Activated naive CD4-positive, alpha-beta T cell (primary cell): ENCODE measurements around the gene RAPGEF2.
A peak's percentile ranks its signal among the peaks of the same experiment; 100 is the strongest.
"Not testable (repeated sequence)": the region's sequence is repeated elsewhere in the genome, so short reads cannot be mapped to it uniquely, and the experiment has no call there.

ENCODE experiments used
- DNase-seq, 4 experiments: peaks; one replicate each; lab custom pipeline; 2025; lab: John Stamatoyannopoulos, UW

Gene RAPGEF2

DNA sequence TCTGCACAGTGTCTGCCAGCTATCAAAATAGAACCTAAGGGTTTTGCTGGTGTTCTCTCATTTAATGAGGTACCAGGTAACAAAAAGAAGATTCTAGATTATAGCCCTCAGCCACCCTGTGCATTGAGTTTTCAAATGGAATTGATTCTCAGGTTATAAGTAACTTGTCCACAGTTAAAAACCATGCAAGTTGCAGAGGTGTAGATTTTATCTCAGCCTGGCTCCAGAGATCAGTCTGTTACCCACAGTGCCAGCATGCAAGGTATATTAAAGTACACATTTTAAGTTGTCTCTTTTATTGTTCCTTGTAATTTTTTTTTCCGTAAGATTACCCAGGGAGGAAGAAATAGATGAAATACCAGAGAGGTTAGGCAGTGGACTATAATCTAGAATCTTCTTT lies 59.7 kb downstream of the RAPGEF2 start:
- DNase-seq = no peak

DNA sequence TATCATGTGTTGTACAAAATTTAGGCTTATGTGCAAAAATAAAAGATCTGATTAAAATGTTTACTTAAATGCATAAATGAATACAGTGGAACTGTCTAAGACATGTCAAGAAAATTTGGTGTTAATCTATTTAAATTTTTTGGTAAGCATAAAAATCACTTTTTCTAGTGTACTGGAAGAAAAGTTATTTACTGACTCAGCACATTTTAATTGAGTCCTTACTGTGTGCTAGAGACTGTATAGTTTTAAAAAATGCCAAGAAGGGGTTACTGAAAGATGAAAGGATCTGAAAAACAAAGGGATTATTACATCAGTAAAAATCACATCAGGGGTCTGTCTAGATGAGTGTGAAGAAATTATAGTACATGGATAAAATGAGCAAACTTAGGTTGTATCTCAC lies 60.6 kb downstream of the RAPGEF2 start:
- no peak for DNase-seq

DNA sequence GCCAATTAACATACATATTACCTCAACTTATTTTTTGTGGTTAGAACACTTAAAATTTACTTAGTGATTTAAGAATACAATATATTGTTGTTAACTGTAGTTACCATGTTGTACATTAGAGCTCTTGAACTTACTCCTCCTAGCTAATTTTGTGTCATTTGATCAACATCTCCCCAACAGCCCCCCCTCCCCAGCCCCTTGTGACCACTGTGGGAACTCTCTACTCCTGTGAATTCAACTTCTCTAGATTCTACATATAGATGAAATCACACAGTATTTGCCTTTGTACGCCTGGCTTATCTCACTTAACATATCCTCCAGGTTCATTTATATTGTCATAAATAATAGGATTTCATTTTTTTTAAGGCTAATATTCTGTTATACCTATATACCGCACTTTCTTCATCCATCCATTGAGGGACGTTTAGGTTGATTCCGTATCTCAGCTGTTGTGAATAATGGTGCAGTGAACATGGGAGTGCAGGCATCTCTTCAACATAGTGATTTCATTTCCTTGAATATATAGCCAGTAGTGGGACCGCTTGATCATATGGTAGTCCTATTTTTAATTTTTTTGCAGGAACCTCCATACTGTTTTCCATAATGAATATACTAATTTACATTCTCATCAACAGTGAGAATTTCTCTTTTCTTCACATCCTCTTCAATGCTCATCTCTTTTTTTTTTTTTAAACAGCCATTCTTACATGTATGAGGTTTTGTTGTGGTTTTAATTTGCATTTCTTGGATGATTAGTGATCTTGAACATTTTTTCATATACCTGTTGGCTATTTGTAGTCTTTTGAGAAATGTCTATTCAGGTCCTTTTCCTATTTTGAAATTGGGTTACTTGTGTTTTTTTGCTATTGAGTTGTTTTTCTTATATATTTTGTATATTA lies 66.8 kb downstream of the RAPGEF2 start:
- DNase-seq = no peak

DNA sequence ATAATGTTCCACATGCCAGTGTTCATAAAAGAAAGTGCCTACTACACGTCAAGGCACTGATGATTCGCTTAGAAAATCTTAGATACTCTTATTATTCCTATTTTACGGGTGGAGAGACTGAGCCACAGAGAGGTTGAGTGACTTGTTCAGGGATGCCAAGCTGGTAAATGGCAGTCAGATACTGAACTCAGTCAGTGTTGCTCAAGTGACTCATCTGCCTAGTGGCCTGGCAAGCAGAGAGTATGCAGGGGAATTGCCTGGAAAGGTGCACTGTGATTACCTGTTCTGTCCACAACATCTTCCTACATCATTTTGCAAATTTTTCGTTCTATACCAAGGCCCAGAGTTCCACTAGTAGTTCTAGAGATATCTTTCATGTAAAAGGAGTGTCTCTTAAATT lies 68.4 kb downstream of the RAPGEF2 start:
- DNase-seq = no peak

DNA sequence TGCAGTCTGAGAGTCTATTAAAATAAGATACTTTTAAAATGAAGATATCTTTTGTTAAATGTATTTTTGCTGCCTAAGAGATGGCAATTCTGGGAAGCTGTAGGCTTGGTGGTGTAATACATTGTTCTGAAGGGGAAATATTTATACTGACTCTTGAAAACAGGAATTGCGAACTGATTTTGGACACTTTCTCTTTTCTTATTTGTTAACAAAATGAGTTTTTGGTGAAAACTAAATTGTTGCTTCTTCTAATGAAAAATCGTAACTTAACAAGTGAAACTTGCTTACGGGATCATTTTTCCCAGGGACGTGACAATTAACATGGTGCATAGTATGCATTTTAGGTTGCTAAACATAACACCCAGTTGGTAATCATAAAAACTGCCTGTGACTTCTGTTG lies 71.0 kb downstream of the RAPGEF2 start:
- no peak for DNase-seq

DNA sequence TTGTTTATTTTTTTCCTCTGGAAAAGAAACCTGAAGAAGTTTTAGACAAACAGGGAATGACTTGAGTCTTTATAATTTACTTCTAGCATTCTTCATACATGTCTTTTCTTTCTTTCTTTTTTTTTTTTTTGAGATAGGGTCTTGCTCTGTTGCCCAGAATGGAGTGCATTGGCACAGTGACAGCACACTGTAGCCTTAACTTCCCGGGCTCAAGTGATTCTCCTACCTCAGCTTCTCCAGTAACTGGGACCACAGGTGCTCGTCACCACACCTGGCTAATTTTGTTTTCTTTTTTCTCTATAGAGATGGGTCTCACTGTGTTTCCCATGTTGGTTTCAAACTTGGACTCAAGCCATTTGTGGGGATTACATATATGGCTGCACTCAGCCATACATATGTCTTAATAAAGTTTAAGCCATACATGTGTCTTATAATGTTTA lies 71.8 kb downstream of the RAPGEF2 start:
- no peak for DNase-seq

DNA sequence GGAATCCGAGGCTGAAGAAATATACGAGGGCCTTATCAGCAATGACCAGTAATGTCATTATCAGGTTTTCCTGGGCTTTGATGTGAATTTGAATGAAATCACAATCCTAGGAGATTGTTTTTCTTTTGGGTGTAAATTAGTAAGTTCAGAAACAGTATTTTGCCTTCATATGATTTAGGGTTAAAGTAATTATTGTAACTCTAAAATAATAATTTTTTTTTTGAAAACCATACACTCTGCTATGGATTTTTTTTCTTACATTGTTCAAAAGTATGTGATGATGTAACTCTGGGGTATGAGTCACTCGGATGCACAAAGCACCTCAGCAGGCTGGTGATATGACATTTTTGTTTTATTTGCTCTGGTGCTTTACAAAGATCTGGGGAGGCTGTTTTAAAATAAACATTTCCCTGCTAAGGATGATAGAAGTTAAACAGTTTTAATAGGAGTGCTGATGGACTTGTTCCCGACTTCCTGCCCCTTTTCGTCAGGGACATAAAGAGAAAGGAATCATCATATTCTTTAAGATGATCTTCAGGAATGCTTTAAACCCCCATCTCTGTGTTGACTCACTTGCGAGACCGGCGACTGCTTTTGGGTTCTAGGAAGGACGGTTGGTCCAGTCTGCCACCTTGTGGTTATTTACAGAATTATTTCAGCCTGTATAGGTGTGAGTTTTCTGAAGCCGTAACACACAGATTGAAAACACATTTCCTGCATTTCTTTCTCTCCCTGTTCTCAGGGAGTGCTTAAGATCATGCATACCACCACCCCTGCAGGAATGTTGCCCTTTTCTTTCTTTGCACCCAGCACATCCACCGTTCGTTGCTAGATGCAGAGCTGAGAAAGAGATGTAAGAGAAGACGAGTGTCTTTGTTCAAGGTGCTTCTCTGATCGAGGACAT lies 72.5 kb downstream of the RAPGEF2 start:
- DNase-seq = peak in 2 of 4 experiments; percentile 13

DNA sequence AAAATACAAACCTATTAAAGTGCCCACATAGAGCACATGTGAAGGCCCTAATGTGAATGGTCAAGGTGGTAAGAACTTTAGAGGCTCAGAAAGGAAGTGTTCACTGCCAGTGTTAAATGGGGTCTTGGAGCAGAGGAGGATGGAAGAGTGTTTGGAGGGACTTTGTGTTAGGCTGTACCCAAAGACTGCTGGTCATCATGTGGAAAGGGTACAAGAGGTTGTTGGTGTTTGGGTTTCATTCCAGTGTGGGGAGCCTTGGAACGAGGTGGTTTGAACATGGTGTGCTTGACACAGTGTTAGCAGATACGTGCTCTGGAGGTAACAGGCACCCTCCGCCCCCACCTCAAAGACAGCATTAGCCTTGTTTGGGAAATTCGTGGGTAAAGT lies 73.1 kb downstream of the RAPGEF2 start:
- DNase-seq = no peak

DNA sequence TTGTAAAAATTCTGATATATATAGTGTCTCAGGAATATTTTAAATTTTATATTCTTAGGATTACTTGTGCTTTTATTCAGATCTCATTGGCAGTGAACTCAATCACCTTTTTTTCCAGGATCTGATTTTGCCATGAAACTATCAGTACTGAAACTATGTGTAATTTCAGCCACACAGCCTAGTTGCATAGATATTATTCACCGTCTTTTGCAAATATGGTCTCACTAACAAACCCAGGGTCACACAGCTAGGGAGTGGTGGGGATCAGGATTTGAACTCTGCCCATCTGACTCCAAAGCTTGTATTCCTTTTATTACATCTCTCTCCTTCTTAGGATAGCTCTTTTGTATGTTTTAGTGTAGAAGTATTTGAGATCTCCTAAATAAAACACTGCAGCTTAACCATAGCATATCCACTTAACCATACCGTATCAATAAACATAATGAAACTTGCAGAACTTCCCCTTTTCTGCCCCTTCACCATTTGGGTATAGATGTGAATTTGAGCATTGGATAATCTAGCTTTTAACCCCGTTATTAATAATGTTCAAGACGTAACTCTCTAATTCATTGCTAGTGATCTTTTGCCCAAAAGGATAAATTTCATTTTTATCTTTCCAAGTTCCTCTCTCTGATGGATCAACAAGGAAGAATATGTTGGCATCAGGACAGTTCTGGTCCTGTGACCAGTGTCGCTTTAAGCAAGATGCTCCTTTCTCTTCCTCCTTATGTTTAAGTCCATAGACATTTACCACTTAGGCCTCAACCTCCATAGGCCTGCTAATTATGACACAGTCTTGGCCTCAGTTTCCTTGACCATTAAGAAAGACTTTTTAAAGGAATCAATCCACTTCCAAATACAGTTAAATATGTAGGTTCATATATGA lies 74.6 kb downstream of the RAPGEF2 start:
- DNase-seq = no peak

DNA sequence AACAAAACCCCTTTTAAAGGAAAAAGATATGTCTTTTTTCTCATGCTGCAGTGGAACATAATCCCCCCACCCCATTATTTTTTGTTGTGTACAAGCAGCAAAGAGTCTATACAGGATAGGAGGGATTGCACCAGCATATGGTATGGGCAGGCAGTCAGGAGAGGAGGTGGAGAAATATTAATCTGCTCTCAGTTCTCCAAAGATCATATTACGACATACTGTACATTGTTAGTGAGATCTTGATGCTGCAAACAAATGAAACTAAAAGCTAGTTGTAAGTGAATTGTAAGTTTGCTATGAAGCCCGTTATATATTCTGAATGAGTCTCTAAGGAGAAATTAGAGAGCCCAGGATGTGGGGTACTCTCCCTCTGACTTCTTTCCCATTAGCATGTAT lies 75.3 kb downstream of the RAPGEF2 start:
- no peak for DNase-seq

DNA sequence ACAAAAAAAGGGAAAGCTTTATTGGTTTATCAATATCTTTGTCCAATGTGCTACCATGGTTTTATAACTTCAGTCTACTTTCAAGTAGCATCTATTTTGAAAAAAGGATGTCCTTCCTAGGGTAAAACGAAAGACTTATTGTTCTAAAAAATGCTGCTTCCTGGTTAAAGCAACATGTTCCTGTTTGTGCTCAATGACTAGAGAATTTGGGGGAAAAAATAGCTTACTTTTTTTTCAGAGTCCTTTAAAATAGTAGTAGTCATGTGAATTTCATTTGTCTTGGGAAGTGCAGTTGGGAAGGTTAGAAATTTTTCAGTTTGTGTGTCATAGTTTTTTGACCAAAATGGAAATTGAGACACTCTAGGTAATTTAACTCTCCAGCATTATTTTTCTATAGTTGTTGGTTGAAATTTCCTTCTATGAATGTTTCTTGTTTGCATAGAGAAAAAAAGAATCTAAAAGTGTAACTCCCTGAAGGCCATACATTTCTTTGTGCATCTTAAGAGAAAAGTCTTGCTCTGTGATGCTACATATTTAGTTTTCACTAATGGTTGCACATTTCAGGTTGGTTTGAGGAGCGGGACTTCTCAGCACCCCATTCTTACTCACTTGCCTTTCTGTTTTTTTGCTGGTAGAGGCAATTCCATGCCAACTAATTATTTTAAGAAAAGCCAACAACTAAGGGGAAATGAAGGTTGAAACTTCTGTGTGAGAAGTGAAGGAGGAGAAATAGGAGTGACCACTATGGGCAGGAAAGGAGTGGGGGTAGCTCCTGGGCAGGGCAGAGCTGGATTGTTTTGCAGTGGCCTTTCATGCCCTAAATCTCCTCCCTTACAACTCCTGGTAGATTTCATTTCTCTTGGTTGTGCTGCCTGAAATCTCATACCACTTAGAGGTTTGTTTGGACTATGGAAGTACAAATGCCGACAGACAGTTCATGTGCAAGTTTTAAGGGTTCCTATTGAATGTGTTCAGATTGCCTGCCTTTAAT lies 76.4 kb downstream of the RAPGEF2 start:
- no peak for DNase-seq

DNA sequence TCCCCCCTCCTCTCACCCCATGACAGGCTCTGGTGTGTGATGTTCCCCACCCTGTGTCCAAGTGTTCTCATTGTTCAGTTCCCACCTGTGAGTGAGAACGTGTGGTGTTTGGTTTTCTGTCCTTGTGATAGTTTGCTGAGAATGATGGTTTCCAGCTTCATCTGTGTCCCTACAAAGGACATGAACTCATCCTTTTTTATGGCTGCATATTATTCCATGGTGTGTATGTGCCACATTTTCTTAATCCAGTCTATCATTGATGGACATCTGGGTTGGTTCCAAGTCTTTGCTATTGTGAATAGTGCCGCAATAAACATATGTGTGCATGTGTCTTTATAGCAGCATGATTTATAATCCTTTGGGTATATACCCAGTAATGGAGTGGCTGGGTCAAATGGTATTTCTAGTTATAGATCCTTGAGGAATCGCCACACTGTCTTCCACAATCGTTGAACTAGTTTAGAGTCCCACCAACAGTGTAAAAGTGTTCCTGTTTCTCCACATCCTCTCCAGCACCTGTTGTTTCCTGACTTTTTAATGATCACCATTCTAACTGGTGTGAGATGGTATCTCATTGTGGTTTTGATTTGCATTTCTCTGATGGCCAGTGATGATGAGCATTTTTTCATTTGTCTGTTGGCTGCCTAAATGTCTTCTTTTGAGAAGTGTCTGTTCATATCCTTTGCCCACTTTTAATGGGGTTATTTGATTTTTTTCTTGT lies 81.2 kb downstream of the RAPGEF2 start:
- not testable (repeated sequence) for DNase-seq

DNA sequence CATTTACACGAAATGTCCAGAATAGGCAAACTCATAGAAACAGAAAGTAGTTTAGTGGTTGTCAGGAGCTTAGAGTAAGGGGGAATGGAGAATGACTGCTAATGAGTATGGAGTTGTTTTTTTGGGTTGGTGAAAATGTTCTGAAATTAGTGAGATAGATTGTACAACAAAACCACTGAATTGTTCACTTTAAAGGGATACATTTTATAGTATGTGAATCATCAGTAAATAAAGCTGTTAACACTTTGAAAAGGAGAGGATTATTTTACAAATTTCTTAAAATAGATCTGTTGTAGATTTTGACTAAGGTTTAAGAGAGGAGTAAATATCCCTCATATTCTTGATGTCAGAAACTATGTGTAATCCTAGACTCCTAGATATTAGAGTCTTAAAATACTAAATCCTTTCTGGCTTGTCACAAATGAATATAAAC lies 82.7 kb downstream of the RAPGEF2 start:
- DNase-seq = no peak

DNA sequence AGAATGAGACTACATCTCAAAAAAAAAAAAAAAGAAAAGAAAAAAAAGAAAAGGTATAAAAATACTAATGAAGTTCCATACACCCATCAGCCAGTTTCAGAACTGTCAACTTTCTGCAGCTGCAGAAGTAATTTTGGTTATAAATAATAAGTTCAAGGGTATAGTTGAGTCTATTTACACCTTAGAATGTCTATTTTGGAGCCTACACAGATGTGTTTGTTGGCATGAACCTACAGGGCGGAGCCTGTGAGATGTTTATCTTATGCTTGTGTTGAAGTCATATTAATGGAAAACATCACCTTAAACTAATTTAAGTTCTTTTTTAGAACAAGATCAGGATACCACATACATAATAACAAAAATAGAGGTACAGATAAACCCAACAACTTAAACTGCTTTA lies 85.8 kb downstream of the RAPGEF2 start:
- DNase-seq = no peak

DNA sequence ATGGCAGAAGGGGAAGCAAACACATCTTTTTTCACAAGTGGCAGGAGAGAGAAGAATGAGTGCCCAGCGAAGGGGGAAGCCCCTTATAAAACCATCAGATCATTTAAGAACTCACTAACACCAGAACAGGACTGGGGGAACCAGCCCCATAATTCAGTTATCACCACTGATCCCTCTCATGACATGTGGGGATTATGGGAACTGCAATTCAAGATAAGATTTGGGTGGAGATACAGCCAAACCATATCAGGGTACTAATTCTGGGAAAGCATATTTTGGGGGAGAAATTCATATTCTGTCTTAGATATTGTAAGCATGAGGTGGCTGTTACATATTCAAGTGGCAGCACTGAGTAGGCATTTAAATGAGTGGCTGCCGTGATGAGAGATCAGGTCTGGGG lies 87.8 kb downstream of the RAPGEF2 start:
- DNase-seq = no peak

DNA sequence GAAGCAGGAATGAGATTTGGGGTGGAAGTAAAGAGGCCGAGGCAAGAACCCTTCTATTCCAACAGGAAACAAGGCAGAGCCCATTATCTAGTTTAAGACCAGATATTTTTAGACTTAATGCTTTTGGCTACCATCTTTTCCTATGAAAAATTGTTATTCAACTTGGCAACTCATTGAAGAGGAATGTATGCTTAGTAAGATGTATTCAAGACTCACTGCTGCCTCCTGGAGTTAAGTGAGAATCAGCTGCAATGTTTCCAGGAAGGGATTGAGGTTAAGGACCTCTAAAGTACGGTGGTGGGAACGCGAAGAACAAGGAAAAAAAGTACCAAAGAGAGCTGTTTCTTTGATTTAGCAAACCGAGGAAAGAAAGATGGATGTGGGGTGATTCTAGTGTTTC lies 89.1 kb downstream of the RAPGEF2 start:
- no peak for DNase-seq

DNA sequence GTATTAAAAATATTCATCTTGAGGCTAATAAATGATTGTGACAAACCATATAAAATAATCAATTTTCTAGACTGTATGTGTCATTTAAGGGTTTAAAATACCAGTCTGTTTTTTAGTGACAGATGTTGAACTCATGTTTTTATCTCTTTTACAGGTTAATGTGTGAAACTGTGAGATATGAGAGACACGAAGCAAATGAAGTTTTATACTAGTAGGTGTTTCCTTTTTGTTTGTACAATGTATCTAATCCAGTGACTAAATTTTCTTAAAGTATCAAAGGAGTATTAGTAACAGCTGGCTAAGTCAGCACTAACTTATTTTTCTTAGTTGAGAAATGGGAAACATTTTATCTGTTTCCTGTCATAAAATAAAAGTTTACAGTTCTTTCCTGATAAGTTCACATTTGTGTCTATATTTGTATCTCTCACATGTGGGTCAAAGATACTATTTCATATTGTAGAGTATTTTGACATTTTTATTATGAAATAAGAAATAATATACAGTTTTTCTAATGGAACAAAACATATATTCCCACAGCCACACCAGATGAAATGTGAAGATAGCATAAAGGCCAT lies 90.3 kb downstream of the RAPGEF2 start:
- no peak for DNase-seq

DNA sequence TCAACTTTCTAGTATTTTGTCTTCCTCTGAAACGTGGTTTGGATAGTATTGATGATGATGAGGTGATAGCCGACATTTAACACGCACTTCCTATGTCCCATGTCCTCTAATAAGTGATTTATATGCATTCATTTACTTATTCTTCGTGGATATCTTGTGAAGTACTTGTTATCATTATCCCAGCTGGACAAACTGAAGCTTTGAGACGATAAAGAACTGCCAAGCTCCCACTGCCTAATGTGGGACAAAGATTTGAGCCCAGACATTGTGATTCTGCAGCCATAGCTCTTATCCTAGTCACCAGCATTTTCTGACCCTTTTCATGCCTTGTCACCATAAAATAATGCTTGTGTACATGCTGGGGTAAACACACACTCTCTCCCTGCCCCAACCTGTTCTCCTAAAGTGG lies 92.5 kb downstream of the RAPGEF2 start:
- DNase-seq = no peak

DNA sequence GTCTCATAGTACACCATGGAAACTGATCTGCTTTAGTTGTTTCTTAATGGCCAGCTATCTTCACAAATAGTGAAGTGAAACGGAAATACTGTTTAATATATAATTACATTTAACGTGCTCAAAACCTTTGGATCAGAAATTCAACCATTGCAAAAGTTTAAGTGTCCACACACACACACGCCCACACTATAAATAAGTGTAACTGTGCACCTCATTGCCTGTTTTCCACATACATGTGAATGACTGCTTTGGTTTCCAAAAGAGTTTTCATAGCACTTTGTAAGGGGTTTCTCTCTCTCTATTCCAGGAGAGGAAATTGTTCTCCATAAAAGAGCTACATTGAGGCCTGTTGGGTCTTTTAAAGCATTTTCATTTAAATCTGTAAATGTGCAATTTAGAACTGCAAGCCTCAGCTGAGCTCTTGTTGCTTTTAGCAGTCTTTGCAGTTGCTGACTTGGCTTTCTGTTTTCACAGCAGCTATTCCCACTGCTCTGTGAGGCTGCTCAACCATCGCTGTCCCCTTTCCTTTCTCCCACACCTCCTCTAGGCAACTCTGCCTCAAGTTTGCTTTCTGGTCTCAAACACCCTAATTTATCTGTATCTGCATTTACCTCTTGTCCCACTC lies 94.5 kb downstream of the RAPGEF2 start:
- no peak for DNase-seq
